CD4-positive, alpha-beta T cell treated with Interleukin-1 beta for 1 hour (primary cell): ENCODE measurements around the gene THSD1.
A peak's percentile ranks its signal among the peaks of the same experiment; 100 is the strongest.
"Not testable (repeated sequence)": the region's sequence is repeated elsewhere in the genome, so short reads cannot be mapped to it uniquely, and the experiment has no call there.

ENCODE experiments used
- DNase-seq, 2 donors: peaks; one replicate each; pipeline ENCODE4 v3.0.0-alpha.2; 2020 to 2022

The THSD1 gene

DNA sequence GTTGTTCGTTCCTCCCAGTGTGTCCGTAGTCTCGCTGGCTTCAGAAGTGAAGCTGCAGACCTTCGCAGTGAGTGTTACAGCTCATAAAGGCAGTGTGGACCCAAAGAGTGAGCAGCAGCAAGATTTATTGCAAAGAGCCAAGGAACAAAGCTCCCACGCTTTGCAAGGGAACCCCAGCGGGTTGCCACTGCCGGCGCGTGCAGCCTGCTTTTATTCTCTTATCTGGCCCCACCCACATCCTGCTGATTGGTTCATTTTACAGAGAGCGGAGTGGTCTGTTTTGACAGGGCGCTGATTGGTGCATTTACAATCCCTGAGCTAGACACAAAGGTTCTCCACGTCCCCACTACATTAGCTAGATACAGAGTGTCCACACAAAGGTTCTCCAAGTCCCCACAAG lies 1.5 kb upstream of the THSD1 start:
- not testable (repeated sequence) for DNase-seq

DNA sequence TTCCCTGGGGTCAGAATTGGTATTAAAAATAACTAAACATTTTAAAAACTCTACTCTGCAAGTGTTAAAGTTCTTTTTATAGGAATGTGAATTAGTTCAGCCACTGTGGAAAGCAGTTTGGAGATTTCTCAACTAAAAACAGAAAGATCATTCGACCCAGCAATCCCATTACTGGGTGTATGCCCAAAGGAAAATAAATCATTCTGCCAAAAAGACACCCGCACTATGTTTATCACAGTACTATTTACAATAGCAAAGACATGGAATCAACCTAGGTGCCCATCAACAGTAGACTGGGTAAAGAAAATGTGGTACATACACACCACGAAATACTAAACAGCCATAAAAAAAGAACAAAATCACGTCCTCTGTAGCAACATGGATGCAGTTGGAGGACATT lies 657 bp upstream of the THSD1 start:
- DNase-seq = no peak

DNA sequence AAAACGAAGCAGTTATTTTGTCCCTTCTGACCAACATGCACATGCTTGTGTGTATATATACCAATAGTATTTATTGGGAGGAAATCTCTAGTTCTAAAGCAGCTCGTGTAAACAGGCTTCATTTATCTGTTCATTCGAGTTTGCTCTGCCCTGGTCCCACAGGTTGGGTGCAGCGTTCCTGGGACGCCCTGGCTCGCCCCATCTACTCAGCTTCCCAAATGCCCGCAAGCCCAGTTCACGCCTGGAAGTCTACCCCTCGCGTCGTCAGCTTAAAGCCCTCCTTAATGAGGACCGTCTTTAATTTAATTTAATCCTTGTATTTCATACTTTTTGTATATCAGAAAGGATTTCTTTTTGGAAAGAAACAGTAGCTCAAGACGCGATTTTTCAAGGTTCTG lies 604 bp downstream of the THSD1 start:
- no peak for DNase-seq

DNA sequence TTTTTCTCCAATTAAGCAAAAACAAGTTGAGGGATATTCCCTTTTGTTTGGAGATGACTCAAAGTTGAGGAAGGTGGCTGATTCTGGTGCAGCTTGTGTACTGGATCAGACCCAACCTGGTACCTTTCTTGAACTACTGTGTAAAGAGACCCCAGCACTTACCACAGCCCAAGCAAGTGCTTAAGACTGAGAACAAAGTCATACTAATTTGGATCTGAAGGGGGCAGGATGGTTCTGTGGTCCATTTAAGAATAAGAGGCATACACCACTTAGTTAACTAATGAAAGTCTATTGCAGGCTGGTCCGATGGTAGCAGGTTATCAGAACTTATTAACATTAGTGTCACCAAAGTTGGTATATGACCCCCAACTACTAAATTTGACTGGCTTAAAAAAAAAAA lies 6.3 kb downstream of the THSD1 start:
- DNase-seq = peak in 1 of 2 donors; percentile 16

DNA sequence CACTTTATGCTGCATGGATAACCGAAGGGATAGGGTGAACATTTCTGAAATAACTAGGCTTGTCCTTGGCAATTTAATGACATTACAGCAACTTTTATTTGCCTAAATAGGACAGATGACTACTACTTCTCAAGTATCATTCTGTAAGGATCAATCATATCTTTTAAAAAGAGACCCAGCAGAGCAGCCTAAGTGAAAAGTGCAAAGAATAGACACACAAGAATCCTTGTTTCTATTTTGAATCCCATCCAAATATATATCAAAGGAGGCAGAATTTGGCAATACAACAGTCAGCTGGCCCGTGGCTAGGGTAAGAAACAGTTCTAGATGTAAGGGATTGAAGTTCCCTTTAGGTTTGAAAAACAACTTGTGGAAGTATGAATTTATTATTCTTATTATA lies 6.9 kb downstream of the THSD1 start:
- no peak for DNase-seq

DNA sequence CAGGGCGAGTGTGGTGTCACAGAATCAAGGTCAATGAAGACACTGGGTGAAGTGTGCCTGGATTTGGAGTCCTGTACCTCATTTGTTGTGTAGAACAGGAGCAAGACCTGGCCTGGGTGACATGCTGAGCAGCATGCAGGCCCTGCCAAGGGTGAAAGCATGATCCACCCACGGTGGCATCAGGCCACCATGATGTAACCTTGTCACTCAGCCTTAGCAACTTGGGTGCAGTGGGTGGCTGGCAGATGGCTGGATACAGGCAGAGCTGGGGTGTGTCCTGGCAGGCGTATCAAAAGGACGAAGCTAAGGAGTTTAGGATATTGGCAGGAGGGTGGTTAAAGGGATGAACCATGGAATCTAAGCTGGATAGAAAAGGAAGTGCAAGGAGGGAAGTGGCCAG lies 10.3 kb downstream of the THSD1 start:
- DNase-seq = no peak

DNA sequence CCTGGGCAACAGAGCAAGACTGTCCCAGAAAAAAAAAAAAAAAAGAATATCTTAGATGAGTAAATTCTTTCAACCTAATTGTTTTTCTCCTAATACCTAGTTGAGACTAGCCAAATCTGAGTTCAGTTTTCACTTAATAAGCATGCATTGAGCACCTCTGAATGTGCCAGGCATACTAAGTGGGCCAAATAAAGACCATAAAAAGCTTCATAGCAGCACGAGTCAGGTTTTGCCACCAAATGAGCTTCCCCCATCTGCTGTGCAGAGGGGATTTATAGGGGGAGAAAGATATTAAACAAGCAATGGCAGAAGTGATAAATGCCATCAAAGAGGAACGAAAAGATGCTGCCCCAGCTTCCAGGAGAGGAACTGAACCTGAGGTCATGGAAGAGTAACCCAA lies 11.4 kb downstream of the THSD1 start:
- no peak for DNase-seq

DNA sequence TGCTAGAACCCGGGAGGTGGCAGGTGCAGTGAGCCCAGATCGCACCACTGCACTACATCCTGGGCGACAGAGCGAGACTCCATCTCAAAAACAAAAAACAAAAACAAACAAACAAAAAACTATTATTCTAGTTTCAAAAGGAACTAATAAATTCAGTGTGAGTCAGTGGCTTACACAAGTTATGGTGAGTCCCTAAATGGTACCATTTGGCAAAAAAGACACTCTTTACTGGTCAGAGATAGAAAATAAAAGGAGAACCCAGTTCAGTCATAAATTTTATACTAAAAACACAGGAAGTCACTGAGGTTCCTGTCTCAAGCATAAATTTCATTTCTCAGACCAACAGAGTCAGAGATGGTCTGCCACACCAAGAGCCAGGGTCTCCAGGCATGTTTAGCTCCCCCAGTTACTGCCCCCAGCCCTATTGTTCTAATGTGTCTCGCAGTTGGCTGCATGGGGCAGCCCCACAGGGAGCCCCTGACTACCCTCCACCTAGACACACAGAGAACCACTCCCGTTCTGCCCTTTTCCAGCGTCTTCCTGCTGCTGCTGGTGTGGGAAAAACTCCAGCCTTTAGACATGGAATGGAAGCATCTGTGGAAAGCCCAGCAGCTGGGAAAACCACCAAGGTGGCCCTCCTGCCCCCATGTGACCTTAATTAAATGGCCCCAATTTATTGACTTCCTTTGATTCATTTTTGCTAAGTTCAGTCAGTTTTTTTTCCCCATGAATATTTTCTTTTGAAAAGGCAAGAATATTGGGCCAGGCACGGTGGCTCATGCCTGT lies 12.2 kb downstream of the THSD1 start:
- no peak for DNase-seq

DNA sequence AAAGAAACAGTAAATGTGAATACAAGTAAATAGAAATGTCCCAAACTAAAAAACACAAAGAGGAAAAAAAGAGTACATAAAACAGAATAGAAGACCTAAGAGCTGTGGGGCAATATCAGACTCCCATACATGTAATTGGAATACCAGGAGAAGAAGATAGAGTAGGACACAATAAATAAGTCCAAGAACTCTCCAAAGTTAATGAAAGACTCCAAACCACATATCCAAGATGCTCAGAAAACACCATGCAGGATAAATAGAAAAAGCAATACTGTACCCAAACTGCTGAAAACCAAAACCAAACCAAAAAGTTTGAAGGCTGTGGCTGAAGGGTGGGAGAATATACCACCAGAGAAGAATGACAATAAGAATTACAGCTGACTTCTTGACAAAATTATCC lies 18.3 kb downstream of the THSD1 start:
- no peak for DNase-seq

DNA sequence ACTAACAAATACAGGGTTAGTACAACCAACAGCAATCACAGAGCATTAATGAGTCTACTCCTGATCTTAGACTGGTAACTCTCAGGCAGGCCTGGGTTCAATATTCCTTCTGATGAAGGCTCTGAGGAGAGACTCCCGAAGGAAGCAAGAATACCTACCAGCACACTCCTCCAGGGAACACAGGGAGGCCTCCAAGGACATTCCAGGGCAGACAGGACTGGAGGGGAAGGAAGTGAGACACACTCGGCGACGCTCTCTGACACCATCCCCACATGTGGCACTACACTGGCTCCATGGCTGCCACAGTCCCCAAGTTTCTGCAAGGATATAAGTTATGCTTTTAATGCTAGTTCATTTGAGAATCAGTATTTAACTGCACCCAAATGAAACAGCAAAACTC lies 20.1 kb downstream of the THSD1 start:
- no peak for DNase-seq

DNA sequence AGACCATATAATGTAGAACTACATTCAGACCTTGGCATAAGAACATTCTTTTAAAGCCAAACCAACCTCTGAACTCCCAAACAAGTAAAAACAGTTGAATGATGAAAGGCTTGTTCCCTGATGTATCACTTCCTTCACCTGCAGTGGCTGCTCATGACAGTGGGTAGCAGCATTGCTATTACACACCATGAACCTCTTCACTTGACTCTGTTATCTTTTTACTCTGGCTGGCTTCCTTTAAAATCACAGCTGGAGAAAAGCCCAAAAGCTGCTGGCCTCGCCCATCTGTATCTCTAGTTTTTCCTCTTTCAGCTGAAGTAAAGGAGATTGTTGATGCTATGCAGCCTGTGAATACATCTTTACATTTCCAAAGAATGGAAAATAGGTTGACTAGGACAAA lies 22.6 kb downstream of the THSD1 start:
- no peak for DNase-seq

DNA sequence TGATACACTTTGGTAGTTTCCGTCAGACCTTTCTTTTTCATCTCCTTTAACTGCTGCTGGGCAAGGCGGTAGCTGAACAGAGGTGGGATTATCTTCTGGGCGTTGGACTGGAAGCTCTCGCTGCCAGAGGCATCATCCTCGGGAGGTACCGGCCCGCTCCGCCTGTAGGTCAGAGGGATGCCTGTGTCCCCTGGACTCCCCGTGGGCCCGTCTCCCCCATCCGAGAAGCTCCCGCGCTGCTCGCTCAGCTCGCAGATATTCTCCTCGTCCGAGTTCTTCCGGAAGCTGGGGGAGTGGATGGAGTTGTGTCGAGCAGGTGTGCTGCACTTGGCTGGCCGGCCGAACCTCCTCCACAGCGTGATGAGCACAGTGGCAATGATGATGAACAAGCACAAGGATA lies 27.7 kb downstream of the THSD1 start:
- DNase-seq = no peak

DNA sequence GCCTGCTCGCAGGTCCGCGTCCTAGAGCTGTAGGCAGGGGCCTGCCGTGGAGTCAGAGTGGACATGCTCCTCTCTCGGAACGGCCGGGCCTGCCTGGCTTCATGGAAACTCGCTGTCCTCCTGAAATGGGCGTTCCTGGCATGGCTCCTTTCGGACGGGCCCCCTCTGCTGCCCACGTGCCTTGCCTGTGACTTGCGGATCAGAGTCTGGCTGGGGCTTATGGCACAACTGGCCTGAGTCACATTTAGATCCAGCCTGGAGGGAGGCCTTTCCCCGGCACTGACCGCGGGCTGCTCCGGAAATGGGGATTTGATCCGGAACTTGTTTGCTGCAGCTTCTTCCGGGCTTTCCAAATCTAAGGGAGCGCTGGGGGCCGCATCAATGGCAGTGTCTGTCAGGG lies 28.1 kb downstream of the THSD1 start:
- no peak for DNase-seq

DNA sequence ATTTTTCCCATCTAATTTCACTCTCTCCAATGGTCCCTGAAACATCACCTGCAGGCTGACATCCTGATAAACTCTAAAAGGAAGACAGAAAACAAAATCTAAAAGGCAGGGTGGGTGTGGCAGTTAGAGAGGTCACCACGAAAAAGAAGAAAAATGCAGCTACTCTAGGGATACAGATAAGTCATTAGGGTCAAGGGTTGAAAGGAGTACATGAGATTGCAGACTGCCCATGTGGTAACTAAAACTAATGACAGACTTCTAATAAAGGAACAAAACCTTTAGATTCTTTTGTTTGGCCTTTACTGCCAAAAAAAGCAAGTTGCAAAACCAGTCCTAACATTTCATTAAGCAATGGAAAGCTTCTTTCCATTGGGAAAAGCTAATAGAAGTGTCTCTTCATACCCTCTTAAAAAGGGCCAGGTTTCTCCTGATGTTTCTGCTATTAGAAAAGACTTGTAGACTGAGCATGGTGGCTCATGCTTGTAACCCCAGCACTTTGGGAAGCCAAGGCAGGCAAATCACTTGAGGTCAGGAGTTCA lies 31.0 kb downstream of the THSD1 start:
- no peak for DNase-seq

DNA sequence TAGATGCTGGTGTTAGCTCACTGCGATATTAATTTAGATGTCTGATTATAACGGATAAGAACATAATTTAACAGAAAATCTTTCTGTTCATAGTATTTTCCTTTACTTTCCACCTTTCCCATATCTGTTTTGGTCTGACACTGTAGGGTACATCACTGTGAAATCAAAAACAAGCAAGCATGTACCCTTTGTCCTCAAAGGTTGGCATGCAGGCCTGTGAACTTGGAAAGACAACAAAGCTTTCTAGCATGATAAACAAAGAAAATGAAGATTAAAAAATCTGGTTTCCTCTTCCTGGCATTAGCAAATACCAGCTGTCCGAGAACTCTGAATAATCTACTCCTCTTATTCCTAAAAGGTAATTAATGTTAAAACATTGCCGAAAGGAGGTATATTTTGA lies 31.6 kb downstream of the THSD1 start:
- DNase-seq = no peak

DNA sequence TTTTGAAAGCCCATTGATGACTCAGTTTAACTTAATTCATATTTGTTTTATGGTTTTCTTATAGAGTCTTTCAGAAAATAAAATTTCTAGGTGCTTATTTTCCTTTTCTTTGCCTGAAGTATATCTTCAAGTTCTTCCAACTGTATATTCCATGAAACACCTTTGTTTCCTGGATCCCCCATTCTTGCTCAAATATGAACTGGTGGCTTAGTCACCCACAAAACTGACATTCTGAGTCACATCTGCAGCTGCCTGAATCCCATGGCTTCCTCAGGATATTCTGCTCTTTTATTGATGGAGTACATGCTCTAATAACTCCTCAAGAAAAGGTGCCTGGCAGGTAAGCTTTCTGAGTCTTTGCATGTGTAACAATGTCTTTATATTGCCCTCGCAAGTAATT lies 32.7 kb downstream of the THSD1 start:
- not testable (repeated sequence) for DNase-seq

DNA sequence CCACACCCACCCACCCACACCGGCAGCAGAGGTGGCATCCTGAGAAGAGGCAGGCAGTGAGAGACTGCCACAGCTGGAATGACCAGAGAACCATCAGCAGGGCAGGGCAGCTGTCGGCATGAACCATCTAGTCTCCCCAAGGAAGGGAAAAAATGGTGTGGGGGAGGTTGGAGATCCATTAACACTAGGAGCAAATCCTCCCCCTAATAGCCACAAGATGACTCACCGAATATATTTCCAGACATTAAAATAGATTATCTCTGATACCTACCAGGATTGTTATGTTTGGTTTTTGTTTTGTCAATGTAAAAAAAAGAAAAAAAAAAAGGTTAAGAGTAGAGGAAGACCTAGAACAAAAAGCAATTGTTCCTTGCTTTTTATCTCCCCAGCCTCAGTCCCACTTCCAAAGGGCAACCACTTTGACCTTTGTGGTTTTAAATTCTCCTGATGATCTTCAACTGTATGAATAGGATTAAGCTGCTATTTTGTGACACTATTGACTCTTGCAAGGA lies 34.2 kb downstream of the THSD1 start:
- DNase-seq = no peak

DNA sequence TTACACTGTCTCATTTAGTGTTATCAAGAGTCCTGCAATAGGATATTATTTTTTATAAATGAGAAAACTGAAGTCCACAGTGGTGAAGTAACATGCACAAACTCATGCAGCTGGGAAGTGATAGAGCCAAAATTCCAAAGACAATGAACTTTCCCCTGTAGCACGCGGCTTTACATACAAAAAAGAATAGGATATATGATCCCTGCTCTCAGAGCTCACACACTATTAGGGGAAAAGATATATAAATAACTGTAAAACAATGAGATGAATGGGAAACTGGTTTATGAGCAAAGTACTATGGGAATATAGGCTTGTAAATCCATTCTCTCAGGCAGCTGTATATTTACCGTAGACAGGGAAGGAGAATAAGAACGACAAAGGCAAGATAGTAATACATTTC lies 39.7 kb downstream of the THSD1 start:
- DNase-seq = no peak

DNA sequence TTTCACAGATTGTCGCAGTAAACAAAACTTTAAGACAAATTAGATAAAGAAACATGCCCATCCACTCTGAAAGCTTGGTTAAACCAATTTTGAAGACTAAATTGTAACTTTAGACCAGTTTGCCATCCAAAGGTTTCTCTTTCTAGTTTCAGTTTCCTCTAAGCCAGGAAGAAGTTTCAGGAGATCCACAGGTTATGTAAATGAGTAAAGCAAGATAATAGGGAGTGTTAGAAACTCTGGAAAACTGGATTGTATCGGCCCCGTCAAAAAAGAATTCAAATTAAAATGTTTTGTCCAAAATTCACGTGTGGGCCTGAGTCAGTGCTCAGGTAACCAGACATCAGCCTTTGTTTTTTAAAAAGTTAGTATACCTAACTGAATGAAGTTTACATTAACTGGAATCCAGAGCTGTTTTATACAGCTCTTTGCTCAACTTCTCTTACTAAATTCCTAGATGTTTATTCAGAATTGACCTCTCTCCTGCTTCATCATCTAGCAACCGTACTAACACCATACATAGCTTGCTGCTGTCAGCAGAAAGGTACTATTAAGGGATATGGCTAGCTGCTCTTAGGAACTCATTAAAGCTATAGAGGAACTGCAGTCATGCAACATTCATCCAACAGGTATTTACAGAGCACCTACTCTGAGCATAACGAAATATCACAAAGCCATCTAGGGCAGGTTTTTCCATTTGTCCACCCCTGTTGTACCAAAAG lies 43.6 kb downstream of the THSD1 start:
- DNase-seq = not testable (repeated sequence)

DNA sequence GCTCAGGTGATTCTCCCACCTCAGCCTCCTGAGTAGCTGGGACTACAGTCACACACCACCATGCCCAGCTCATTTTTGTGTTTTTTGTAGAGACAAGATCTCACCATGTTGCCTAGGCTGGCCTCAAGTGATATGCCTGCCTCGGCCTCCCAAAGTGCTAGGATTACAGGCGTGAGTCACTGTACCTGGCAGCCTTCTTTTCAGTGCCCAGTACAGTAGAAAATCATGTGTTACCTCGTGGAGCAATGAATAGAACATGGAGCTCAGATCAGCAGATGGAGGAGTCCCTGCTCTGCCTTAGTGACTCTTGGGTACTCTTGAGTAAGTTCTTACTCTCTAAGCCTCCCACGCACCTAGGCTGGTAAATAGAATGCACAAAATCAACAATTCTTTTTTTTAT lies 44.7 kb downstream of the THSD1 start:
- DNase-seq = no peak

DNA sequence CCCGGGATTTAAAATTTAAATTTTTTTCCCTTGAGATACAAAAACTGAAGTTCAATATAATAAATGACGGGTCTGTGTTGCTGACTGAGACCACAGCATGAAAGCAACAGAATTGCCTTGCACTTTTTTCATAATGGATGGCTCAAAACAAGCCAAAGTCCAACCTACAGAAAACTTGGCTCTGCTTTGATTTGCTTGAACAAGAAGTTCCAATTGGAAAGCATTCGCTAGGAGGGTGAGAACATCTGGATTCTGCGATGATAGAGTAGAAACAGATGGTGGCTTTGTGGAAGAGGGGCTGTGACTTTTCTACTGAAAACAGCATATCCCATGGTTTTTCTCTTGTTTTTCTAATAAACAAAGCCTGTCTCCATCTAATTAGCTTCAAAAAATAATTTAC lies 46.4 kb downstream of the THSD1 start:
- DNase-seq = no peak

DNA sequence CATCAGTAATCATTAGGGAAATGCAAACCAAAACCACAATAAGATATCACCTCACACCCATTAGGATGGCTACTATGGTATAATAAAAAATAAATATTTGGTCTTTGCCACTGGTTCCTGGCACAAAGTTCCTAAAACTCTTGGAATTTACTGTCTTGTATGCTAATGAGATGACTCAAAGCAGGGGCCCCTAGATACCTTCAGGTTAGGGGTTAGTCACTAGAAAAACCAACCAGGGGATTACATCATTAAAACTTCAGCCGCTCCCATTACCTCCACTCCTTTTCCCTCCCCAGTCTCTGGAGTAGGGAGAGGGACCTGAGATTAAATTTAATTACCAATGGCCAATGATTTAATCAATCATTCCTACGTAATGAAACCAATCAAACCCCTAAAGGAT lies 49.6 kb downstream of the THSD1 start:
- no peak for DNase-seq

DNA sequence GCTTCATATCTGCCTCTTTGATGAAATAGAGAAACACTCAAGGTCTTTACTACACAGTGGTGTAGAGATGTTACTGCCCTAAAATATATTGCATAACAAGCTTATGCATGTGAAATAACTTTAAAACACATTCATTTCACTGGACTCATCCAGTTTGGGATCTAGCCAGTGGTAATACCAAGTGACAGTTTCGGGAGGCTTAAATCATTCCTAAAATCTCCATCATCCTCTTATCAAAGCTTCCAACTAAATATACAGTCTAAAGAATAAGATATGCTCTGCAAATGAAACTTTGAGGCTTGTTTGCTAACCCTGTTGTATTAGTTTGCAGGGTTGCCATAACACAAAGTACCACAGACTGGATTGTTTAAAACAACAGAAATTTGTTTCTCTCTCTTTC lies 52.8 kb downstream of the THSD1 start:
- DNase-seq = no peak
